Measurements from ENCODE around the gene KRT31. TPM values are rescaled to one million over a fixed set of nuclear protein-coding genes. Genes with fewer than 3 reads are reported as not detected.

KRT31 gene
- polyA plus RNA-seq, 2 of the 4 experiments (the other 2 are of a cell fraction) = not detected

DNA sequence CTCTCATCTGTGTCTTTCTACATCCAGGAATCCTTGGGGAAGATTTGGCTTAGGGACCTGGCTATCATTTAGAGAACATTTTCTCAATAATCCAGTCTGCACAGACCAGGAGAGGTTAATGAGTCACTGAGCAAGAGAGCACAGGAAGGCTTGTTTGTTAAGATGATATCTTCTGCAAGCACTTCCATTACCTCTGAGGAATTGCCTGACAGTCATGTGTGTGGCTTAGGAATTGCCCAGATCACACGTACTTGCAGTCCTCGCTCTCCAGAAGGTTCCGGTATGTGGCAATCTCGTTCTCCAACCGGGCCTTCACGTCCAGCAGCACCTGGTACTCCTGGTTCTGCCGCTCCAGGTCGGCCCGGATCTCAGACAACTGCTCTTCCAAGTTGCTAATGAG, 23.7 kb upstream of the KRT31 start (continued):
- TF ChIP-seq CBX2 (IDR thresholded peaks at IDR 0.05; ENCODE audit: borderline replicate concordance, low read depth) = no peak

- no peak overlapping the region for H3K4me3 ChIP-seq
- ATAC-seq = no peak
- ChIA-PET POLR2A (no interaction called here), CTCF (interaction anchor here (0.8 to 6.1 kb wide), 5 partner anchors 14 to 564 kb away, joined by 3 to 46 read pairs (median 5); no protein-coding TSS in a partner anchor)
- no peak overlapping the region for H3K27ac ChIP-seq
- TF ChIP-seq, protein P1, sequence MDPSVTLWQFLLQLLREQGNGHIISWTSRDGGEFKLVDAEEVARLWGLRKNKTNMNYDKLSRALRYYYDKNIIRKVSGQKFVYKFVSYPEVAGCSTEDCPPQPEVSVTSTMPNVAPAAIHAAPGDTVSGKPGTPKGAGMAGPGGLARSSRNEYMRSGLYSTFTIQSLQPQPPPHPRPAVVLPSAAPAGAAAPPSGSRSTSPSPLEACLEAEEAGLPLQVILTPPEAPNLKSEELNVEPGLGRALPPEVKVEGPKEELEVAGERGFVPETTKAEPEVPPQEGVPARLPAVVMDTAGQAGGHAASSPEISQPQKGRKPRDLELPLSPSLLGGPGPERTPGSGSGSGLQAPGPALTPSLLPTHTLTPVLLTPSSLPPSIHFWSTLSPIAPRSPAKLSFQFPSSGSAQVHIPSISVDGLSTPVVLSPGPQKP (IDR thresholded peaks at IDR 0.05; ENCODE audit: low read depth, low read length) = no peak
- TF ChIP-seq BCL3 (IDR thresholded peaks at IDR 0.05) (no peak), HOXA7 (CRISPR knock-in tag; IDR thresholded peaks at IDR 0.05) (no peak), CTCF (IDR thresholded peaks at IDR 0.05) (no peak), HOXB13 (CRISPR knock-in tag; IDR thresholded peaks at IDR 0.05; ENCODE audit: low read depth) (no peak), POLR2A (IDR thresholded peaks at IDR 0.05; ENCODE audit: low read length) (no peak), FOXS1 (CRISPR knock-in tag; IDR thresholded peaks at IDR 0.05) (no peak), ESRRA (IDR thresholded peaks at IDR 0.05; ENCODE audit: borderline replicate concordance, low read length) (no peak), POLR2AphosphoS2 (conservative IDR thresholded peaks at IDR 0.05; ENCODE audit: low read length) (no peak), MAZ (IDR thresholded peaks at IDR 0.05; ENCODE audit: borderline replicate concordance, low read depth, low read length) (no peak), MYC (IDR thresholded peaks at IDR 0.05; ENCODE audit: borderline replicate concordance, low read length) (no peak), HDAC2 (IDR thresholded peaks at IDR 0.05) (no peak), NR3C1 (IDR thresholded peaks at IDR 0.05) (no peak), RARB (CRISPR knock-in tag; IDR thresholded peaks at IDR 0.05) (no peak)
- TF ChIP-seq, protein P2, sequence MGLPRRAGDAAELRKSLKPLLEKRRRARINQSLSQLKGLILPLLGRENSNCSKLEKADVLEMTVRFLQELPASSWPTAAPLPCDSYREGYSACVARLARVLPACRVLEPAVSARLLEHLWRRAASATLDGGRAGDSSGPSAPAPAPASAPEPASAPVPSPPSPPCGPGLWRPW (IDR thresholded peaks at IDR 0.05) = no peak
- 41% methylated on average over 4 of the region's 4 CpGs for WGBS (ENCODE audit: missing lambda C conversion rate)
- DNase-seq (ENCODE audit: low read depth in 1 of 2, low spot score in 1 of 2) = no peak
- H3K4me2 ChIP-seq = no peak overlapping the region
- H3K4me1 ChIP-seq = 0 out of 3 replicates have a peak, but pooled peaks cover 4% of the 10 kb centered on the region
- no peaks in the 10 kb centered on the region for H3K9me3 ChIP-seq
- no peak for FAIRE-seq
Measured at GRCh38 chr17:41420134-41420533, 22.7 kb upstream of the KRT31 start.

- H3K9me3 ChIP-seq = no peaks in the 10 kb centered on the region
- POLR2A ChIA-PET = no interaction called here
- no peak overlapping the region for H3K4me3 ChIP-seq
- CTCF ChIA-PET = interaction anchor here (0.8 to 6.1 kb wide), 6 partner anchors 13 to 563 kb away, joined by 3 to 46 read pairs (median 5); no protein-coding TSS in a partner anchor
- ATAC-seq (no peak), DNase-seq (ENCODE audit: low read depth in 1 of 2, low spot score in 1 of 2) (no peak), FAIRE-seq (no peak)
- H3K4me1 ChIP-seq = 0 out of 3 replicates have a peak, but pooled peaks cover 4% of the 10 kb centered on the region
- no peak overlapping the region for H3K4me2 ChIP-seq
- WGBS (ENCODE audit: missing lambda C conversion rate) = 88% methylated on average over 4 of the region's 4 CpGs
- no peak overlapping the region for H3K27ac ChIP-seq
- TF ChIP-seq JUN (IDR thresholded peaks at IDR 0.05) (no peak), EHF (CRISPR knock-in tag; IDR thresholded peaks at IDR 0.05) (no peak), NPAS2 (CRISPR knock-in tag; IDR thresholded peaks at IDR 0.05; ENCODE audit: borderline replicate concordance) (no peak), NFE2L2 (conservative IDR thresholded peaks at IDR 0.05; ENCODE audit: low read length) (no peak), EP300 (IDR thresholded peaks at IDR 0.05) (no peak), HDAC2 (IDR thresholded peaks at IDR 0.05) (no peak), KDM1A (IDR thresholded peaks at IDR 0.05; ENCODE audit: low read depth) (no peak)
- TF ChIP-seq, protein P3, sequence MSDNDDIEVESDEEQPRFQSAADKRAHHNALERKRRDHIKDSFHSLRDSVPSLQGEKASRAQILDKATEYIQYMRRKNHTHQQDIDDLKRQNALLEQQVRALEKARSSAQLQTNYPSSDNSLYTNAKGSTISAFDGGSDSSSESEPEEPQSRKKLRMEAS (IDR thresholded peaks at IDR 0.05) = no peak
- TF ChIP-seq, protein P4, sequence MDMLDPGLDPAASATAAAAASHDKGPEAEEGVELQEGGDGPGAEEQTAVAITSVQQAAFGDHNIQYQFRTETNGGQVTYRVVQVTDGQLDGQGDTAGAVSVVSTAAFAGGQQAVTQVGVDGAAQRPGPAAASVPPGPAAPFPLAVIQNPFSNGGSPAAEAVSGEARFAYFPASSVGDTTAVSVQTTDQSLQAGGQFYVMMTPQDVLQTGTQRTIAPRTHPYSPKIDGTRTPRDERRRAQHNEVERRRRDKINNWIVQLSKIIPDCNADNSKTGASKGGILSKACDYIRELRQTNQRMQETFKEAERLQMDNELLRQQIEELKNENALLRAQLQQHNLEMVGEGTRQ (IDR thresholded peaks at IDR 0.05) = no peak
Measured at GRCh38 chr17:41419716-41420115, 22.3 kb upstream of the KRT31 start.

All from A549 (cell line).